Tibial artery (tissue), 4 donors: Measurements from ENCODE around the gene CELF5.
"Not testable (repeated sequence)": the region's sequence is repeated elsewhere in the genome, so short reads cannot be mapped to it uniquely, and the experiment has no call there.

Source experiments
- DNase-seq, 2 donors: peaks; one replicate each; pipeline ENCODE4 v3.0.0-alpha.2; 2019
- H3K27ac ChIP-seq, 2 donors: fragments of 200-600 bp; sonication (generic) in 1 of 2; 1 replicate in 1 of 2; 2 replicates in 1 of 2; pipeline ENCODE4 v1.5.1; 2018 to 2019; ENCODE audit warnings: mild to moderate bottlenecking in 1 of 2
- H3K27me3 ChIP-seq, 2 donors: fragments of 200-600 bp; sonication (generic) in 1 of 2; one replicate each; pipeline versions ENCODE4 v1.5.1 to v1.6.0; 2016 to 2019
- H3K36me3 ChIP-seq, 3 donors: fragments of 200-600 bp; sonication (generic) in 2 of 3; one replicate each; pipeline ENCODE4 v1.5.1; 2016 to 2019; ENCODE audit warnings: mild to moderate bottlenecking in 2 of 3
- H3K4me1 ChIP-seq, 4 donors: fragments of 200-600 bp; sonication (generic) in 2 of 4; 1 replicate in 3 of 4; 2 replicates in 1 of 4; pipeline ENCODE4 v1.5.1; 2016 to 2019
- H3K4me3 ChIP-seq, 2 donors: fragments of 200-600 bp; sonication (generic) in 1 of 2; 1 replicate in 1 of 2; 2 replicates in 1 of 2; pipeline ENCODE4 v1.5.1; 2018 to 2019; ENCODE audit warnings: mild to moderate bottlenecking in 2 of 2
- H3K9me3 ChIP-seq, 3 donors: fragments of 200-600 bp; sonication (generic) in 1 of 3; one replicate each; pipeline ENCODE4 v1.5.1; 2016 to 2019
- intact Hi-C: fragments of 100-400 bp; cut with DNase I; formaldehyde crosslinking; loops from one replicate; pipeline ENCODE4 v1.15.0; 2023; ENCODE audit warnings: low total_unique reads
- TF ChIP-seq, protein P1 (sequence below), 2 experiments: fragments of 200-600 bp in 1 of 2; fragments of 450-650 bp in 1 of 2; IDR thresholded peaks; one replicate each; pipeline ENCODE4 v1.5.1; 2017 to 2019; ENCODE audit warnings: antibody characterized with exemption in 2 of 2, mild to moderate bottlenecking in 1 of 2, moderate library complexity in 1 of 2

CELF5 gene

DNA sequence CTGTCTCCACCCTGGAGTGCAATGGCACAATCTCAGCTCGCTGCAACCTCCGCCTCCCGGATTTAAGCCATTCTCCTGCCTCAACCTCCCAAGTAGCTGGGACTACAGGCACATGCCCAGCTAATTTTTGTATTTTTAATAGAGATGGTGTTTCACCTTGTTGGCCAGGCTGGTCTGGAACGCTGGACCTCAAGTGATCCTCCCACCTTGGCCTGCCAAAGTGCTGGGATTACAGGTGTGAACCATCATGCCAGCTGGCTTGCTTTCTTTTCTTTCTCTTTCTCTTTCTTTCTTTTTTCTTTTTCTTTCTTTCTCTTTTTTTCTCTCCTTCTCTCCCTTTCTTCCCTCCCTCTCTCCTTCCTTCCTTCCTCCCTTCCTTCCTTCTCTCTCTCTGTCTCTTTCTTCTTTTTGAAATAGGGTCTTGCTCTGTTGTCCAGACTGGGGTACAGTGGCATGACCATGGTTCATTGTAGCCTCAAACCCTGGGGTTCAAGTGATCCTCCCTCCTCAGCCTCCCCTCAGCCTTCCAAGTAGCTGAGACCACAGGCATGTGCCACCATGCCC is 108.6 kb downstream of the CELF5 start:
- intact Hi-C loops, result no loop called here
- TF ChIP-seq, protein P1, sequence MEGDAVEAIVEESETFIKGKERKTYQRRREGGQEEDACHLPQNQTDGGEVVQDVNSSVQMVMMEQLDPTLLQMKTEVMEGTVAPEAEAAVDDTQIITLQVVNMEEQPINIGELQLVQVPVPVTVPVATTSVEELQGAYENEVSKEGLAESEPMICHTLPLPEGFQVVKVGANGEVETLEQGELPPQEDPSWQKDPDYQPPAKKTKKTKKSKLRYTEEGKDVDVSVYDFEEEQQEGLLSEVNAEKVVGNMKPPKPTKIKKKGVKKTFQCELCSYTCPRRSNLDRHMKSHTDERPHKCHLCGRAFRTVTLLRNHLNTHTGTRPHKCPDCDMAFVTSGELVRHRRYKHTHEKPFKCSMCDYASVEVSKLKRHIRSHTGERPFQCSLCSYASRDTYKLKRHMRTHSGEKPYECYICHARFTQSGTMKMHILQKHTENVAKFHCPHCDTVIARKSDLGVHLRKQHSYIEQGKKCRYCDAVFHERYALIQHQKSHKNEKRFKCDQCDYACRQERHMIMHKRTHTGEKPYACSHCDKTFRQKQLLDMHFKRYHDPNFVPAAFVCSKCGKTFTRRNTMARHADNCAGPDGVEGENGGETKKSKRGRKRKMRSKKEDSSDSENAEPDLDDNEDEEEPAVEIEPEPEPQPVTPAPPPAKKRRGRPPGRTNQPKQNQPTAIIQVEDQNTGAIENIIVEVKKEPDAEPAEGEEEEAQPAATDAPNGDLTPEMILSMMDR (IDR thresholded peaks at IDR 0.05), result no peak
- no peaks in the 10 kb centered on the region for H3K9me3 ChIP-seq
- H3K4me1 ChIP-seq, result peaks cover 0 to 51% (median 40%) of the 10 kb centered on the region in 4 donors
- H3K27ac ChIP-seq, result peak overlapping the region; percentile 39 to 52
- no peak for DNase-seq
- no peaks in the 10 kb centered on the region for H3K27me3 ChIP-seq
- H3K4me3 ChIP-seq, result no peak overlapping the region
- H3K36me3 ChIP-seq, result no peaks in the 10 kb centered on the region

DNA sequence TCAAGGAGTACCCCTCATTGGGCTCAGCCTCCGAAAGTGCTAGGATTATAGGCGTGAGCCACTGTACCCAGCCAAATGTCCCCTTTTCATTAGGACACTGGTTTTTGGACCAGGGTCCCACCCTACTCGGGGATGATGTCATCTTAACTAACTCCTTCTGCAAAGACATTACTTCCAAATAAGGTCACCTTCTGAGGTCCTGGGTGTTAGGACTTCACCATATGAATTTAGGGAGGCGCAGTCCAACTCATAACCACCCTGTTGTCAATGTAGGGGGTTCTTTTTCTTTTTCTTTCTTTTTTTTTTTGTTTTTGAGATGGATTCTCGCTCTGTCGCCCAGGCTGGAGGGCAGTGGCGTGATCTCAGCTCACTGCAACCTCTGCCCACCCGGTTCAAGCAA is 109.2 kb downstream of the CELF5 start:
- TF ChIP-seq, protein P1 (IDR thresholded peaks at IDR 0.05), result no peak
- no peaks in the 10 kb centered on the region for H3K27me3 ChIP-seq
- no peaks in the 10 kb centered on the region for H3K9me3 ChIP-seq
- H3K4me3 ChIP-seq, result no peak overlapping the region
- peak overlapping the region; percentile 39 to 52 for H3K27ac ChIP-seq
- intact Hi-C loops, result no loop called here
- peaks cover 3 to 56% (median 46%) of the 10 kb centered on the region in 4 donors for H3K4me1 ChIP-seq
- H3K36me3 ChIP-seq, result no peaks in the 10 kb centered on the region
- DNase-seq, result no peak

DNA sequence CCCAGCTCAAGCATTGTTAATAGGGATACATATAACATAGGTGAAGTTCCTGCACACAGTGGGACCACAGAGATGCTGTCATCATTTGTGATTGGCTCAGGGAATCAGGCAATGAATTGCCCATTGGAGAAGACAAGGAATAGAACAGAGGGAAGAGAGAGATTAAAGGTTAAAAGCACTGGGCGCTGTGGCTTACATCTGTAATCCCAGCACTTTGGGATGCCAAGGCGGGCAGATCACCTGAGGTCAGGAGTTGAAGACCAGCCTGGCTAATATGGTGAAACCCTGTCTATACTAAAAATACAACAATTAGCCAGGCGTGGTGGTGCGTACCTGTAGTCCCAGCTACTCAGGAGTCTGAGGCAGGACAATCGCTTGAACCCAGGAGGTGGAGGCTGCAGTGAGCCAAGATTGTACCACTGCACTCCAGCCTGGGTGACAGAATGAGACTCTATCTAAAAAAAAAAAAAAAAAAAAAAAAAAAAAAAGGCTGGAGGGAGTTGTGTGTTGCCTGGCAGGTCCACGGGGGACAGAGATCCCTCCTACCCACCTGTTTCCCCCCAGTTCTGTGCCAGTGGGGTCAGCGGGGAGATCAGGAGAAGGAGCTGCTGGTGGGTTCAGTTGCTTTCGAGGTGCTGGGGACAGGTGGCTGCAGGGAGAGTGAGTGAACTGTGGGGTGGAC is 110.4 kb downstream of the CELF5 start:
- Histone ChIP-seq H3K27ac (peak overlapping the region; percentile 88 to 96), H3K4me1 (peaks cover 4 to 65% (median 51%) of the 10 kb centered on the region in 4 donors)
- H3K9me3 ChIP-seq, intact Hi-C loops, H3K27me3 ChIP-seq, H3K4me3 ChIP-seq, DNase-seq, H3K36me3 ChIP-seq: not testable (repeated sequence)

DNA sequence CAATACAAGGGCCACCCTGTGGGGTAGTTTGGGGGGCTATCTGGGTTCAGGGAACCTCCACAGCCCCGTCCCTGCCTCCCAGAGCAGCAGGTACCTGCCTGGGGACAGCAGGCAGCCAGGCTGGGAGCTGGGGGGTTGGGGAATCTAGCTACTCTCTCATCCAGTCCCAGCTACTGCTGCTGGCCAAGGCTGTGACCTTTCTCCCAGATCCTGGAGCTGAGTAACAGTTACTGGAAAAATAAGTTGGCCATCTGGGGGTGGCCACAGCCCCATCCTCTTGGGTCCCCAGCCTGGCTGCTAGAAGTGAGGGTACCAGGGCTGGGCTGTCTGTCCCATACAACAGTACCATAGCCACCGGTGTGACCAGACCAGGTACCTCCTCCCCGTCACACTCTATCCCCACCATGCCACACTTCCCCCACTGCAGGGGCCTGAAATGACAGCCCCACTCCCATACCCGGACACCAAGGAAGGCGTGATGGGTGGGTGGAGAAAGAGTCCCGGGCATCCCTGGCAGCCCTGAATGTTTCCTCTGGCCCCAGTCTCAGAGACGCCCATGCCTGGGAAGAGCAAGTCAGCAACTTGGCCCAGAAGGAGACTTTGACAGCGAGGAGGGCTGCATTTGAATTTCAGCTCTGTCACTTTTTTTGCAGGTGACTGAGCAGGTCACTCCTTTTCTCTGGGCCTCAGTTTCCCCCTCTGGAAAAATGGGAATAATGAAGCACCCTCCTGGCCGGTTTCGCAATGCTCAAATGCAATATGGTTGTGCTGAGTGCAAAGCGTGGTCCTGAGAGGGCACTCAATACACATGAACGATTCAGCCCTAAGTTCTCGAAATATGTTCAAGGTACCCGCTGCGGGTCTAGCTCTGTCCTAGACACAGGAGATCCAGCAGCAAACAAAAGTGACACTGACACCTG is 111.2 kb downstream of the CELF5 start:
- Histone ChIP-seq H3K4me1 (peaks cover 4 to 65% (median 51%) of the 10 kb centered on the region in 4 donors), H3K9me3 (no peaks in the 10 kb centered on the region), H3K4me3 (no peak overlapping the region), H3K27me3 (no peaks in the 10 kb centered on the region), H3K36me3 (no peaks in the 10 kb centered on the region), H3K27ac (peak overlapping the region; percentile 88 to 96)
- intact Hi-C loops, result loop anchor here (2.0 kb wide), 1 partner anchor 33 kb away; no protein-coding TSS in a partner anchor
- peak; percentile 79 to 89 for DNase-seq
- TF ChIP-seq, protein P1 (IDR thresholded peaks at IDR 0.05), result no peak

GRCh38 chr19:3336351-3336679 is 111.9 kb downstream of the CELF5 start:
- Histone ChIP-seq H3K4me1 (peaks cover 4 to 65% (median 51%) of the 10 kb centered on the region in 4 donors), H3K27ac (peak overlapping the region; percentile 88 to 96), H3K4me3 (no peak overlapping the region), H3K27me3 (no peaks in the 10 kb centered on the region), H3K36me3 (no peaks in the 10 kb centered on the region), H3K9me3 (no peaks in the 10 kb centered on the region)
- DNase-seq, result no peak
- TF ChIP-seq, protein P1 (IDR thresholded peaks at IDR 0.05), result no peak
- intact Hi-C loops, result loop anchor here (2.0 kb wide), 1 partner anchor 32 kb away; no protein-coding TSS in a partner anchor
